GM23338 (cell line): ENCODE measurements around the gene BANF1.

ENCODE experiments used
- CREB1 ChIP-seq: fragments of 250-450 bp; sonication (Bioruptor Pico); IDR thresholded peaks from 2 replicates; pipeline ENCODE4 v1.5.0; 2020; ENCODE audit warnings: low read depth, mild to moderate bottlenecking, moderate library complexity
- EZH2 ChIP-seq: fragments of 200-600 bp; sonication (generic); IDR thresholded peaks from one replicate; pipeline ENCODE4 v1.8.0; 2017; ENCODE audit warnings: antibody characterized with exemption, mild to moderate bottlenecking, low read depth; ENCODE audit not compliant: unreplicated experiment
- EZH2phosphoT487 ChIP-seq: fragments of 200-600 bp; sonication (generic); IDR thresholded peaks from one replicate; pipeline ENCODE4 v1.8.1; 2018; ENCODE audit warnings: antibody characterized with exemption; ENCODE audit not compliant: unreplicated experiment
- JUNB ChIP-seq: IDR thresholded peaks from one replicate; pipeline ENCODE4 v1.6.1; 2016; ENCODE audit warnings: antibody characterized with exemption; ENCODE audit not compliant: unreplicated experiment
- NANOG ChIP-seq: IDR thresholded peaks from 2 replicates; pipeline ENCODE4 v1.6.1; 2016; ENCODE audit warnings: antibody characterized with exemption, borderline replicate concordance
- POLR2AphosphoS5 ChIP-seq: IDR thresholded peaks from 2 replicates; pipeline ENCODE4 v1.6.1; 2016; ENCODE audit warnings: antibody characterized with exemption, low read depth
- ZNF114 ChIP-seq: fragments of 250-450 bp; sonication (Bioruptor Pico); IDR thresholded peaks from 2 replicates; pipeline ENCODE4 v1.5.0; 2020; ENCODE audit warnings: mild to moderate bottlenecking, moderate library complexity
- TF ChIP-seq, protein P1 (sequence below), 2 experiments: fragments of 200-600 bp in 1 of 2; sonication (generic) in 1 of 2; conservative IDR thresholded peaks; 2 replicates each; pipeline versions ENCODE4 v1.5.1 to v1.6.1; 2016 to 2017; ENCODE audit warnings: antibody characterized with exemption in 2 of 2, low read depth in 2 of 2, mild to moderate bottlenecking in 2 of 2, moderate library complexity in 1 of 2
- TF ChIP-seq, protein P2 (sequence below): IDR thresholded peaks from one replicate; pipeline ENCODE4 v1.6.1; 2018; ENCODE audit warnings: antibody characterized with exemption; ENCODE audit not compliant: unreplicated experiment

DNA sequence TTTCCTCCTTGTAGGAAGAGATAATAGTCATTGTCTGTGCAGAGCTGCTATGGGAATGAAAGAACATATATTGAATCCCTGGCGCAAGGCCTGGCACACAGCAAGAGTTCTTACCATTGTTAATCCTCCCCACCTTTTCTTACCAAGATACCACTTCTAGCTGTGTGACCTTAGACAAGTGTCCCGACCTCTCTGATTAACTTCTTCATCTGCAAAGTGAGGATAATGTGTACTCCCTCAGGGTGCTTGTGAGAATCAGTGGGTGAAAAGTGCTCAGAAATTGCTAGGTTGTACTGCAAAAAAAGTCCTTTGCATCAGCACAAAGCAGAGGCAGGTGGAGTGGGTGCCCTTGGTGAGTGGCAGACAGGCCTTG, 5.8 kb downstream of the BANF1 start:
- TF ChIP-seq, protein P1, sequence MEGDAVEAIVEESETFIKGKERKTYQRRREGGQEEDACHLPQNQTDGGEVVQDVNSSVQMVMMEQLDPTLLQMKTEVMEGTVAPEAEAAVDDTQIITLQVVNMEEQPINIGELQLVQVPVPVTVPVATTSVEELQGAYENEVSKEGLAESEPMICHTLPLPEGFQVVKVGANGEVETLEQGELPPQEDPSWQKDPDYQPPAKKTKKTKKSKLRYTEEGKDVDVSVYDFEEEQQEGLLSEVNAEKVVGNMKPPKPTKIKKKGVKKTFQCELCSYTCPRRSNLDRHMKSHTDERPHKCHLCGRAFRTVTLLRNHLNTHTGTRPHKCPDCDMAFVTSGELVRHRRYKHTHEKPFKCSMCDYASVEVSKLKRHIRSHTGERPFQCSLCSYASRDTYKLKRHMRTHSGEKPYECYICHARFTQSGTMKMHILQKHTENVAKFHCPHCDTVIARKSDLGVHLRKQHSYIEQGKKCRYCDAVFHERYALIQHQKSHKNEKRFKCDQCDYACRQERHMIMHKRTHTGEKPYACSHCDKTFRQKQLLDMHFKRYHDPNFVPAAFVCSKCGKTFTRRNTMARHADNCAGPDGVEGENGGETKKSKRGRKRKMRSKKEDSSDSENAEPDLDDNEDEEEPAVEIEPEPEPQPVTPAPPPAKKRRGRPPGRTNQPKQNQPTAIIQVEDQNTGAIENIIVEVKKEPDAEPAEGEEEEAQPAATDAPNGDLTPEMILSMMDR (conservative IDR thresholded peaks at IDR 0.05; ENCODE audit: low read depth in 2 of 2), result no peak
- TF ChIP-seq POLR2AphosphoS5, result no peak
- no peak for TF ChIP-seq EZH2phosphoT487
- TF ChIP-seq ZNF114 (CRISPR knock-in tag), result no peak
- TF ChIP-seq NANOG, result no peak
- TF ChIP-seq, protein P2, sequence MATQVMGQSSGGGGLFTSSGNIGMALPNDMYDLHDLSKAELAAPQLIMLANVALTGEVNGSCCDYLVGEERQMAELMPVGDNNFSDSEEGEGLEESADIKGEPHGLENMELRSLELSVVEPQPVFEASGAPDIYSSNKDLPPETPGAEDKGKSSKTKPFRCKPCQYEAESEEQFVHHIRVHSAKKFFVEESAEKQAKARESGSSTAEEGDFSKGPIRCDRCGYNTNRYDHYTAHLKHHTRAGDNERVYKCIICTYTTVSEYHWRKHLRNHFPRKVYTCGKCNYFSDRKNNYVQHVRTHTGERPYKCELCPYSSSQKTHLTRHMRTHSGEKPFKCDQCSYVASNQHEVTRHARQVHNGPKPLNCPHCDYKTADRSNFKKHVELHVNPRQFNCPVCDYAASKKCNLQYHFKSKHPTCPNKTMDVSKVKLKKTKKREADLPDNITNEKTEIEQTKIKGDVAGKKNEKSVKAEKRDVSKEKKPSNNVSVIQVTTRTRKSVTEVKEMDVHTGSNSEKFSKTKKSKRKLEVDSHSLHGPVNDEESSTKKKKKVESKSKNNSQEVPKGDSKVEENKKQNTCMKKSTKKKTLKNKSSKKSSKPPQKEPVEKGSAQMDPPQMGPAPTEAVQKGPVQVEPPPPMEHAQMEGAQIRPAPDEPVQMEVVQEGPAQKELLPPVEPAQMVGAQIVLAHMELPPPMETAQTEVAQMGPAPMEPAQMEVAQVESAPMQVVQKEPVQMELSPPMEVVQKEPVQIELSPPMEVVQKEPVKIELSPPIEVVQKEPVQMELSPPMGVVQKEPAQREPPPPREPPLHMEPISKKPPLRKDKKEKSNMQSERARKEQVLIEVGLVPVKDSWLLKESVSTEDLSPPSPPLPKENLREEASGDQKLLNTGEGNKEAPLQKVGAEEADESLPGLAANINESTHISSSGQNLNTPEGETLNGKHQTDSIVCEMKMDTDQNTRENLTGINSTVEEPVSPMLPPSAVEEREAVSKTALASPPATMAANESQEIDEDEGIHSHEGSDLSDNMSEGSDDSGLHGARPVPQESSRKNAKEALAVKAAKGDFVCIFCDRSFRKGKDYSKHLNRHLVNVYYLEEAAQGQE, result no peak
- TF ChIP-seq EZH2, result no peak
- TF ChIP-seq JUNB, result no peak
- TF ChIP-seq CREB1 (CRISPR knock-in tag), result no peak
